B cell (primary cell): ENCODE measurements around the gene SRGAP2. TPM values are rescaled to one million over a fixed set of nuclear protein-coding genes. Genes with fewer than 3 reads are reported as not detected.
A peak's percentile ranks its signal among the peaks of the same experiment; 100 is the strongest.
"Not testable (repeated sequence)": the region's sequence is repeated elsewhere in the genome, so short reads cannot be mapped to it uniquely, and the experiment has no call there.

Experiments
- ATAC-seq: fragments of 200-7000 bp; cut with Tn5 transposase; one replicate; pipeline ENCODE4 v1.10.0; 2021; ENCODE audit warnings: low read depth, mild to moderate bottlenecking, moderate number of reproducible peaks, moderate library complexity
- CTCF ChIA-PET: fragments of 350-600 bp; sonication (Branson Sonifier 250); formaldehyde crosslinking; loops from one replicate; lab custom pipeline; 2021; ENCODE audit warnings: antibody characterized with exemption, inconsistent platforms; lab: Charles Lee
- POLR2A ChIA-PET: fragments of 350-600 bp; sonication (Branson Sonifier 250); formaldehyde crosslinking; loops from one replicate; lab custom pipeline; 2021; ENCODE audit warnings: antibody characterized with exemption; lab: Charles Lee
- DNase-seq: peaks from one replicate; pipeline ENCODE4 v3.0.0; 2013
- H2AFZ ChIP-seq: 2 replicates; pipeline ENCODE4 v1.6.1; 2012; ENCODE audit warnings: mild to moderate bottlenecking, low read depth, low read length; ENCODE audit not compliant: insufficient read depth, poor library complexity, severe bottlenecking
- H3K27ac ChIP-seq, 2 donors: 1 replicate in 1 of 2; 2 replicates in 1 of 2; pipeline ENCODE4 v1.5.1; 2012 to 2013; ENCODE audit warnings: low read length in 2 of 2, mild to moderate bottlenecking in 2 of 2, moderate library complexity in 1 of 2
- H3K27me3 ChIP-seq, 4 experiments: fragments of 200-600 bp in 1 of 4; sonication (generic) in 1 of 4; replicated peaks in 1 of 4; 1 replicate in 2 of 4; 2 replicates in 2 of 4; pipeline versions ENCODE4 v1.6.1 to v1.7.0; 2013 to 2016; ENCODE audit warnings: low read length in 3 of 4, mild to moderate bottlenecking in 2 of 4, mixed read lengths in 1 of 4, moderate library complexity in 1 of 4; ENCODE audit not compliant: insufficient read depth in 4 of 4, control insufficient read depth in 3 of 4; ENCODE audit errors: control extremely low read depth in 1 of 4
- H3K36me3 ChIP-seq, 2 experiments: replicated peaks in 1 of 2; 1 replicate in 1 of 2; 2 replicates in 1 of 2; pipeline versions ENCODE4 v1.6.1 to v1.7.1; 2013; ENCODE audit warnings: low read length in 1 of 2; ENCODE audit not compliant: insufficient read depth in 2 of 2, control insufficient read depth in 1 of 2; ENCODE audit errors: control extremely low read depth in 1 of 2, extremely low read depth in 1 of 2
- H3K4me1 ChIP-seq, 2 donors: fragments of 200-600 bp in 1 of 2; sonication (generic) in 1 of 2; 1 replicate in 1 of 2; 2 replicates in 1 of 2; pipeline versions ENCODE4 v1.5.1 to v1.6.1; 2013 to 2017; ENCODE audit warnings: low read length in 2 of 2; ENCODE audit not compliant: control insufficient read depth in 2 of 2, insufficient read depth in 2 of 2
- H3K4me2 ChIP-seq: replicated peaks from 2 replicates; pipeline ENCODE3; 2012; ENCODE audit warnings: mild to moderate bottlenecking, low read depth, low read length; ENCODE audit not compliant: poor library complexity, severe bottlenecking
- H3K4me3 ChIP-seq, 5 experiments: fragments of 200-600 bp in 1 of 5; sonication (generic) in 1 of 5; 1 replicate in 3 of 5; 2 replicates in 2 of 5; pipeline versions ENCODE4 v1.5.1 to v1.7.0; 2011 to 2016; ENCODE audit warnings: low read length in 4 of 5, mild to moderate bottlenecking in 4 of 5, low read depth in 2 of 5, control low read depth in 1 of 5, moderate library complexity in 1 of 5; ENCODE audit not compliant: insufficient read depth in 1 of 5; ENCODE audit errors: control extremely low read depth in 1 of 5, extremely low read depth in 1 of 5
- H3K79me2 ChIP-seq: fragments of 200-600 bp; sonication (generic); one replicate; pipeline ENCODE4 v1.6.0; 2016; ENCODE audit warnings: low read length; ENCODE audit not compliant: control insufficient read depth, insufficient read depth
- H3K9ac ChIP-seq: fragments of 200-600 bp; sonication (generic); 2 replicates; pipeline ENCODE4 v1.6.1; 2017; ENCODE audit warnings: mild to moderate bottlenecking, low read length, moderate library complexity
- H3K9me3 ChIP-seq, 3 donors: one replicate each; pipeline versions ENCODE4 v1.6.1 to v1.7.1; 2013; ENCODE audit warnings: low read length in 2 of 3; ENCODE audit not compliant: control insufficient read depth in 2 of 3, insufficient read depth in 1 of 3; ENCODE audit errors: control extremely low read depth in 1 of 3
- H4K20me1 ChIP-seq: 2 replicates; pipeline ENCODE4 v1.6.0; 2012; ENCODE audit warnings: mild to moderate bottlenecking, low read length; ENCODE audit not compliant: insufficient read depth, control insufficient read depth, poor library complexity, severe bottlenecking
- H3K27ac Mint-ChIP-seq: one replicate; pipeline ENCODE4 v1.8.0; 2021; ENCODE audit warnings: mixed read lengths
- H3K27me3 Mint-ChIP-seq: one replicate; pipeline ENCODE4 v1.8.0; 2021; ENCODE audit warnings: mixed read lengths
- H3K4me1 Mint-ChIP-seq: one replicate; pipeline ENCODE4 v1.8.0; 2021; ENCODE audit warnings: mixed read lengths
- H3K4me3 Mint-ChIP-seq: one replicate; pipeline ENCODE4 v1.8.0; 2021; ENCODE audit warnings: mixed read lengths
- H3K9me3 Mint-ChIP-seq: one replicate; pipeline ENCODE4 v1.8.0; 2022; ENCODE audit warnings: mixed read lengths; ENCODE audit not compliant: insufficient read depth
- WGBS: methylation state at CpG from one replicate; pipeline ENCODE4 v1.1.5; 2013; ENCODE audit warnings: missing lambda C conversion rate; ENCODE audit not compliant: insufficient coverage; 5-methylcytosine and 5-hydroxymethylcytosine counted together
- intact Hi-C: fragments of 100-400 bp; cut with micrococcal nuclease; formaldehyde crosslinking; loops from one replicate; pipeline ENCODE4 v1.10.0; 2022
- polyA plus RNA-seq: library from polyadenylated mRNA; depleted of rRNA; stranded (reverse); fragments of >200 nt; gene quantifications from 2 replicates; pipeline ENCODE4 v1.2.3, GENCODE V29; 2012
- total RNA-seq, 2 donors: library from RNA; stranded (reverse); fragments of 120-200 nt in 1 of 2; gene quantifications; 1 replicate in 1 of 2; 2 replicates in 1 of 2; pipeline versions ENCODE4 v1.2.3 to v1.2.4, GENCODE V29; 2013 to 2022

The SRGAP2 gene
- total and polyA plus RNA-seq, 2 donors (not counting 1 experiment from before 2014, with no cell fraction given), result 28.9 to 88.5 TPM

DNA sequence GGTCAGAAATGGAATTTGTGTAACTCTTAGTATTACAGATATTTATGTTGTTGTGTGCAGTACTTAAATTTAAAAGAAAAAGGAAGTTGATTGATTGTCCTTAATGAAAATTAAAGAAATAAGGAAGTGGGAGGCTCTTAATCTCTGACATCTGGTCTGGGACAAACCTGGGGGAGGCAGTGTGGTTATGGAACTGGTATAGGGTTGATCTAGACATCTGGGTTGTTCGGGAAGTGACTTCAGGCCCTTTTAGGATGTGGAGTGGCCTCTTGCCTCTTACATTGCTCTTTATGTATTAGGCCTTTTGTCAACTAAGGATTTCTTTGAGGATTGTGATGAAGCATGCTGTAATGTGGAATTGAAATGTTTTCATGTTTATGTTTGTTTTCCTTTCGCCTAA is 15.4 kb downstream of the SRGAP2 start:
- H3K27me3 ChIP-seq, H3K9me3 Mint-ChIP-seq, H3K27me3 Mint-ChIP-seq, H3K36me3 ChIP-seq, H3K27ac ChIP-seq, H3K4me3 ChIP-seq, H3K9me3 ChIP-seq, DNase-seq, H3K27ac Mint-ChIP-seq, H2AFZ ChIP-seq, CTCF ChIA-PET, H4K20me1 ChIP-seq, intact Hi-C loops, H3K4me3 Mint-ChIP-seq, H3K4me2 ChIP-seq, H3K4me1 Mint-ChIP-seq, POLR2A ChIA-PET, H3K4me1 ChIP-seq, H3K9ac ChIP-seq, H3K79me2 ChIP-seq: not testable (repeated sequence)
- WGBS, result no CpG with 5 or more reads among the region's 2 CpGs
- ATAC-seq, result peak; percentile 17

- CTCF ChIA-PET, POLR2A ChIA-PET: not testable (repeated sequence)
These were observed 16.4 kb downstream of the SRGAP2 start for GRCh38 chr1:206219514-206220331.

DNA sequence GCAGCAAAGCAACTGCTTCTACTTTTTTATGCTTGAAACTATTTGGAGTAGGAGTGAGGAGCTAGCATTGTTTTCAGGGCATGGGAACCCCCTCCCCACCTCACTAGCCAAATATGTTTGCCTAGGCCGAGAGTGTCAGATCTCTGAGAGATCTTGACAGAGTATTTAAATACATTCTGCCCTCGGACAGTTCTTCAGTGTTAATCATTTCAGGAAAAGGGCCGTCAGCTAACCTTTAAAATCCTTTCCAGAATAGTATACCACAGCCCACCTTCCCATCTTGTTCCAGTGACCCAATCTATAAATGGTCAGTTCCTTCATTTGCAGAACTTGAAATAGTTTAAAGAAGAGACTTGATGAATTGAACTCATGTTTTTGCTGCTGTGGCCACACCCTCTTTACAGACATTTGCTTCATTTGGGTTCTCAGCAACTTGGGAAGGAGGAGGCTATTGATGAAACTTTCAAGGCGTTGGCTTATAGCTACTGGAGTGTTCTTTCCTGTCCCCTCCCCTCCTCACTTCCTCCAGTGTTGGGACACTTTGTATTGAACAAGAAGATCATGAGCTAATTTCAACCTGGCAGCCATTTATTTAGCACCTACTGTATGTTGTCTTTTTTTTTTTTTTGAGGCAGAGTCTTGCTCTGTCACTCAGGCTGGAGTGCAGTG is 17.1 kb downstream of the SRGAP2 start:
- H3K4me3 Mint-ChIP-seq, H3K4me3 ChIP-seq, H3K27ac ChIP-seq, H4K20me1 ChIP-seq, DNase-seq, H3K27me3 ChIP-seq, POLR2A ChIA-PET, CTCF ChIA-PET, ATAC-seq, H3K36me3 ChIP-seq, H2AFZ ChIP-seq, H3K4me2 ChIP-seq, H3K4me1 Mint-ChIP-seq, H3K9me3 ChIP-seq, H3K4me1 ChIP-seq, H3K9ac ChIP-seq, H3K27ac Mint-ChIP-seq, H3K27me3 Mint-ChIP-seq, intact Hi-C loops, H3K79me2 ChIP-seq, H3K9me3 Mint-ChIP-seq: not testable (repeated sequence)
- WGBS, result no CpG with 5 or more reads among the region's 4 CpGs

More at GRCh38 chr1:206219514-206220331, 16.4 kb downstream of the SRGAP2 start:
- H3K27ac Mint-ChIP-seq, H3K4me1 ChIP-seq, H3K4me1 Mint-ChIP-seq, H3K27ac ChIP-seq, H3K4me2 ChIP-seq, H2AFZ ChIP-seq, H3K4me3 ChIP-seq, H4K20me1 ChIP-seq, H3K9me3 ChIP-seq, H3K4me3 Mint-ChIP-seq, H3K9ac ChIP-seq, H3K9me3 Mint-ChIP-seq, DNase-seq, H3K79me2 ChIP-seq, ATAC-seq, H3K36me3 ChIP-seq, H3K27me3 Mint-ChIP-seq, H3K27me3 ChIP-seq, intact Hi-C loops: not testable (repeated sequence)
- no CpG with 5 or more reads among the region's 13 CpGs for WGBS

DNA sequence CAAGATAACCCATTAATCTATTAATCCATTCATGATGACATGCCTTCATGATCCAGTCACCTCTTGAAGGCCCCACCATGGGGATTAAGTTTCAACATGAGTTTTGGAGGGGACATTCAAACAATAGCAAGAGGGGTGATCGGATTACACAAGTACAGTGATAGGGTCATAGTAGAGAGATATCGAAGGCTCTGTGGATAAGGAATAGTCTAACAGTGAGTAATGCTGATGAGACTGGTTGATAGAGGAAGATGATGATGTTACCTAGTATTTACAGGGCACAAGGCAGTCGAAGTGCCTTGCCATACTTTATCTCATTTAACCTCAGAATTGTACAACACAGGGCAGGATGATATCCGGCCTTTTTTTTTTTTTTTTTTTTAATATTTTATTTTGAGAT is 18.2 kb downstream of the SRGAP2 start:
- H3K27me3 ChIP-seq, ATAC-seq, H3K4me3 Mint-ChIP-seq, H3K4me1 Mint-ChIP-seq, H3K4me1 ChIP-seq, H3K27ac ChIP-seq, H3K27ac Mint-ChIP-seq, intact Hi-C loops, H3K9me3 Mint-ChIP-seq, H4K20me1 ChIP-seq, H3K4me3 ChIP-seq, H3K9ac ChIP-seq, H2AFZ ChIP-seq, POLR2A ChIA-PET, CTCF ChIA-PET, H3K9me3 ChIP-seq, H3K36me3 ChIP-seq, H3K4me2 ChIP-seq, DNase-seq, H3K27me3 Mint-ChIP-seq, H3K79me2 ChIP-seq: not testable (repeated sequence)
- no CpG with 5 or more reads among the region's 4 CpGs for WGBS
